ENCODE data around the gene GPI.
A peak's percentile ranks its signal among the peaks of the same experiment; 100 is the strongest.
"Not testable (repeated sequence)": the region's sequence is repeated elsewhere in the genome, so short reads cannot be mapped to it uniquely, and the experiment has no call there.

Gene GPI

GRCh38 chr19:34364830-34365462 is at the start of gene GPI:
GPI (plus strand) TSS chr19:34365196; CDS start chr19:34365267, 71 bp downstream.
- DNase-seq: peak; percentile 81 to 85

GRCh38 chr19:34316247-34316646 is 48.7 kb upstream of the GPI start:
- no peak for DNase-seq

- no peak for DNase-seq
Measured at GRCh38 chr19:34316741-34317301, 48.2 kb upstream of the GPI start.

GRCh38 chr19:34317311-34317927 is 47.6 kb upstream of the GPI start:
- DNase-seq: no peak

- no peak for DNase-seq
Measured at GRCh38 chr19:34319230-34319585, 45.8 kb upstream of the GPI start.

GRCh38 chr19:34319785-34320184 is 45.2 kb upstream of the GPI start:
- no peak for DNase-seq

GRCh38 chr19:34320277-34320676 is 44.7 kb upstream of the GPI start:
- DNase-seq: no peak

- no peak for DNase-seq
Measured at GRCh38 chr19:34321735-34322134, 43.3 kb upstream of the GPI start.

- no peak for DNase-seq
Measured at GRCh38 chr19:34323433-34324204, 41.4 kb upstream of the GPI start.

- no peak for DNase-seq
Measured at GRCh38 chr19:34324320-34324719, 40.7 kb upstream of the GPI start.

- DNase-seq: no peak
Measured at GRCh38 chr19:34325181-34325580, 39.8 kb upstream of the GPI start.

GRCh38 chr19:34325981-34326787 is 38.8 kb upstream of the GPI start:
- DNase-seq: no peak

GRCh38 chr19:34327851-34328250 is 37.1 kb upstream of the GPI start:
- no peak for DNase-seq

- no peak for DNase-seq
Measured at GRCh38 chr19:34328982-34329381, 36.0 kb upstream of the GPI start.

- DNase-seq: no peak
Measured at GRCh38 chr19:34330116-34330515, 34.9 kb upstream of the GPI start.

GRCh38 chr19:34330596-34330995 is 34.4 kb upstream of the GPI start:
- DNase-seq: not testable (repeated sequence)

GRCh38 chr19:34331596-34331995 is 33.4 kb upstream of the GPI start:
- not testable (repeated sequence) for DNase-seq

- DNase-seq: no peak
Measured at GRCh38 chr19:34332027-34332760, 32.8 kb upstream of the GPI start.

- DNase-seq: no peak
Measured at GRCh38 chr19:34335914-34336313, 29.1 kb upstream of the GPI start.

GRCh38 chr19:34336781-34337271 is 28.2 kb upstream of the GPI start:
- no peak for DNase-seq

GRCh38 chr19:34337739-34338138 is 27.3 kb upstream of the GPI start:
- no peak for DNase-seq

All from activated T-cell treated with anti-CD3 and anti-CD28 coated beads, Interleukin-2, amount 50 U/mL, for 48 hours (primary cell).